Cortex of kidney (tissue), 1 donor: ENCODE measurements around the gene TVP23A.

ENCODE experiments used
- DNase-seq: peaks from one replicate; lab custom pipeline; 2025; lab: John Stamatoyannopoulos, UW

TVP23A gene

GRCh38 chr16:10817963-10818941 is at the start of gene TVP23A:
TSS of gene TVP23A (minus strand) at chr16:10818794. CDS start at chr16:10818493, 301 bp downstream.
- DNase-seq = no peak

GRCh38 chr16:10868104-10868595 is 49.6 kb upstream of the TVP23A start:
- no peak for DNase-seq

DNA sequence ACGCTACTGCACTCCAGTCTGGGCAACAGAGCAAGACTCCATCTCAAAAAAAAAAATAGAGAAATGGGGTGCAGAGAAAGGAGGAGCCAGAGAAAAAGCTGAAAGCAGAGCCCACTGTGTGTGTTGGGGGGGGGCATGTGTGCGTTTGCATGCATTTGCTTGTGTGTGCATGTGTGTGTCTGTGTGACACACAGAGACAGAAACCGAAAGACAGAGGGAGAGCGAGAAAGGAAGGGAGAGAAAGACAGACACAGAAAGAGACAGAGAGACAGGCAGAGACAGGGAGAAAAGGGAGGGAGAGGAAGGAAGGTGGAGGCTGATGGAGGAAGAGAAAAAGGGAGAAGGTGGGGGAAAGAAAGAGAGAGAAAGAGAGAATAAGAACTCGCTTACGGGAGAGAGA is 48.6 kb upstream of the TVP23A start:
- no peak for DNase-seq

GRCh38 chr16:10865991-10866966 is 47.7 kb upstream of the TVP23A start:
- DNase-seq = no peak

DNA sequence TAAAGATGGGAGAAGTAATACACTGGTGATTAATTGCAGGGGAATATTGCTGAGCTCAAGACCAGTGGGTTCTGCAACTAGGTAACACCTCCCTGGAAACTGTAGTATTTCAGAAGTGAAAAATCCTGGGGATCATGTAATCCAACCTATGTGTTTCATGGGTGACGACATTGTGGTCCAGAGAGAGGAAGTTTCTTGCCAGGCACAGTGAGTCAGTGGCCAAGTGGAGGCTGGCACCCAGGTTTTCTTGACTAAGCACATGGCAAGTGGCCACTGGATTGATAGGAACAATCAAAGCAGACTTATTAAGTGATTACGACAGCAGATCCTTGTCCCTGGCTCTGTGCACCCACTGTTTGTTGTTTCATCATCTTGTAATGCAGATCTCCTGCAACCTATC is 43.8 kb upstream of the TVP23A start:
- DNase-seq = no peak

DNA sequence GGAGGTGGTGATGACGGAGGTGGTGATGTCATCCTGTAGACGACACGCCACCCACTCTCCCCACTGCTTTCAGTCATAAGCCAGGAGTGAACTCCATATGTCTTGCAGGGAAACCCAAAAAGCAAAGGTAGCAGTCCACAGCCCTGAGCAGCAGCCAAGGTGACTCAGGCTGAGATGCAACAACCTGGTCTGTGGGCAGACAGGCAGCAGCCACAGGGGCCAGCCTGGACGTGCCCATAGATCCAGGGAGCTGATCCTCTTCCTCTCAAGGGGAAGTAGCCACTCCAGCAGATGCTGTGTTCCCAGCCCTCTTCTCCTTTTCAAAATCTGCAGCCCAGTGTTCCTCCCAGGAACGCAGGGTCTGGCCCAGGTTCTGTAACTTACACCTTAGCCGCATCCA is 41.1 kb upstream of the TVP23A start:
- no peak for DNase-seq

- no peak for DNase-seq
Measured at GRCh38 chr16:10859020-10859419, 40.4 kb upstream of the TVP23A start.

DNA sequence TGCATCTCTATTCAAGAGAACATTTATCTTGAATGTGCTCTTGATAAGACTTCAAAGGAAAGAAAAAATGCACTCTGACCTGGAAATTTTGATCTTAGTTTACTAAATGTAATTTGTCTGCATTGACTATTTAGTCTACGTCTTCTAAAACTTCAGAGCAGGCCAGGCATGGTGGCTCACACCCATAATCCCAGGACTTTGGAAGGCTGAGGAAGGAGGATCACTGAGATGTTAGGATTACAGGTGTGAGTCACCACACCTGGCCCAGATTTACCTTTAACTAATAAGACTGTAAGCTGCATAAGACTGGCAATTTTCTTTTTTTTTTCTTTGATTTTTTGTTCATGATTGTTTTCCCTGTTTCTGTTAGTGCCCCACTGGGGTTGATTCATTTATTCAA is 39.6 kb upstream of the TVP23A start:
- DNase-seq = no peak

GRCh38 chr16:10856042-10856441 is 37.4 kb upstream of the TVP23A start:
- no peak for DNase-seq

DNA sequence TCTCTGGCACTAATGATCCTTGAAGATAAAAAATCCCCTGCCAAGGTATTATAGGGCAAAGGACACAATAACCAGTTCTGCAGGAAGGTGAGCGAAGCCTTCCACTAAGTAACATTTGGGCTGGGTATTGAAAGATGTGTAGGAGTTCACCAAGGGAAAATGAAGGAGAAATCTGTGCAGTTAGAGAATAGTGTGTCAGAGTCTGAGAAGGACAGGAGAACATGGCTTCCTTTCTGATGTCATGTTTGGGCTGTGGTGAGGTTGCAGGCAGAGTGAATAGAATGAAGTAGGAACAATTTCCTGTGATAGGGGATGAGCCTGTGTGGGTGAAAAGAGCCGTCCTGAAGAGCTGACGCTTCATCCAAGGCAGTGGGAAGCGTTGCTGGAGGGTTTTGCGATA is 34.4 kb upstream of the TVP23A start:
- DNase-seq = no peak

- DNase-seq = no peak
Measured at GRCh38 chr16:10852286-10852685, 33.7 kb upstream of the TVP23A start.

- no peak for DNase-seq
Measured at GRCh38 chr16:10851512-10851911, 32.9 kb upstream of the TVP23A start.

- DNase-seq = no peak
Measured at GRCh38 chr16:10850478-10850850, 31.9 kb upstream of the TVP23A start.

GRCh38 chr16:10849736-10850477 is 31.3 kb upstream of the TVP23A start:
- no peak for DNase-seq

DNA sequence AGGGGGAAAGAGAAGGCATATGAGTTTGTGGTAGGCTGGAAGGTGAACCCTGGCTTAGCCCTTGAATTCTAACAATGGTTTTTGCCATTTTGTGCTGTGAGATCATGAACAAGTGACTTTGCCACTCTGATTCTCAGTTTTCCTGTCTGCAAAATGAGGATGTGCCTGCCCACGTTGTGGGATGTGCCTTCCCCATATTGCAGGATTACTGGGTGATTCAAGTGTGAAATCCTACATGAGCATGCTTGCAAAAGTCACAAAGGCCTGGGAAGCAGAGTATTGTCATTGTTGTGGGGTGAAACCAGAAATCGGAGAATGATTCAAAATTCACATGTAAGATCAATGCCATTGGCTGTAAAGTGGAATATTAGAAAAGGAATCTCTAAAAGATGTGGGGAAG is 28.6 kb upstream of the TVP23A start:
- DNase-seq = no peak

DNA sequence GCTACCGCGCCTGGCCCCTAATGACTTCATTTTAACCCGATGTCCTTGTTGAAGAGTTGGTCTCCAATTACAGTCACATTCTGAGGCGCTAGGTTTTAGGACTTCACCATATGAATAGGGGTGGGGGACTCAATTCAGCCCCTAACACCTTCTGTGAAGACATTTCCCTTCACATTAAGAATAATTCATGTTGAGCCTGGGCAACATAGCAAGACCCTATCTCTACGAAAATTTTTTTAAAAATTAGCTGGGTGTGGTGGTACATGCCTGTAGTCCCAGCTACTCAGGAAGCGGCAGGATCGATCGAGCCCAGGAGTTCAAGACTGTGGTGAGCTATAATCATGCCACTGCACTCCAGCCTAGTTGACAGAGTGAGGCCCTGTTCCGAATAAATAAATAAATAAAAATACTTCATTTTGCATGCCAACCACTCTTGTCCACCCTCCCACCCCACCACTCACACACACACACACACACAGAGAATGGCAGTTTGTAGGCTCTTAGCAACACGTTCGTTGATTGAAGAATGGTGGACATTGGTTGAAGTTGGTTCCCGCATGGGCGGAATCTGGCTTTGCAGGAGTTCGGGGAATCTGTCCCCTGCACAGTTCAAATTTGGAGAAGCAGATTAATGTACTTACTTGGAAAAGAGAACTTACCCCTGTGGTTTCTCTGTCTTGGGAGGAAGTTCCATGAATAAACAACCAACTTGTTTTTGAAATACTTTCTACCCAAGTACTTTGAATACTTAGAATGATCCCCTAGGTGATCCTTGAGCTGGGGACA is 27.8 kb upstream of the TVP23A start:
- no peak for DNase-seq

DNA sequence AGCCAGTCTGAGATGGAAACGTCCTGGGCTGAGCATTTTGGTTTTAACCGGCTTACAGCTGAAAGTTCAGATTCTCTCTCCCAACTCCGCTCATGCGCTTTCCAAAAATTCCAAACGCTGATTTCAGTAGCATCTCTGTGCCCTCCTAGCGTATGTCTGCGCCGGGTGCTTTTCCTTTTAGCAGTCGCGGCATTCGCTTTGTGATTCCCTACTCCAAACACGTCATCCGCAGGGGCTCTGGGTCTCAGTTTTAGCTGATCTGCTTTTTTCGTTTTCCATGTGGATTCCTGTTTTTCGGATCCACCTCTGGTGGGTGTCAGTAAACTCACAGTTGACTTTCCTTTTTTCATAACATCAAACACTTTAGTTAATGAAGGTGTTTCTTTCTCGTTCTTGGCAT is 22.1 kb upstream of the TVP23A start:
- DNase-seq = no peak

DNA sequence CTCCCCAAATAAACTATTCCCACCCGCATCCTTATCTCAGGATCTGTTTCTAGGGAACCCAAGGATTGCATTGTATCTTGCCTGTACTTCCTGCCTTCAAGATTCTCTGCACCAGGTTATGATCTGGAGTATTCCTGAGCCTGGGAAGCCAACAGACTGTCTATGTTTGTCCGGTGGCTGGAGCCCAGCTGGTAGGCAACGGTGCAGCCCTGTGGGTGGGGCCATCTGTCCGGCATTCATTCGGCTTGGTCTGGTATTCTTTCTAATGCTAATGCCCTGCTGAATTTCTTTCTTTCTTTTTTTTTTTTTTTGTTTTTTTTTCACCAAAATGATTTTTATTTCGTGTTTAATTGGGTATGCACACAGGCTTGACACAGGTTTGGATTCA is 20.7 kb upstream of the TVP23A start:
- no peak for DNase-seq

DNA sequence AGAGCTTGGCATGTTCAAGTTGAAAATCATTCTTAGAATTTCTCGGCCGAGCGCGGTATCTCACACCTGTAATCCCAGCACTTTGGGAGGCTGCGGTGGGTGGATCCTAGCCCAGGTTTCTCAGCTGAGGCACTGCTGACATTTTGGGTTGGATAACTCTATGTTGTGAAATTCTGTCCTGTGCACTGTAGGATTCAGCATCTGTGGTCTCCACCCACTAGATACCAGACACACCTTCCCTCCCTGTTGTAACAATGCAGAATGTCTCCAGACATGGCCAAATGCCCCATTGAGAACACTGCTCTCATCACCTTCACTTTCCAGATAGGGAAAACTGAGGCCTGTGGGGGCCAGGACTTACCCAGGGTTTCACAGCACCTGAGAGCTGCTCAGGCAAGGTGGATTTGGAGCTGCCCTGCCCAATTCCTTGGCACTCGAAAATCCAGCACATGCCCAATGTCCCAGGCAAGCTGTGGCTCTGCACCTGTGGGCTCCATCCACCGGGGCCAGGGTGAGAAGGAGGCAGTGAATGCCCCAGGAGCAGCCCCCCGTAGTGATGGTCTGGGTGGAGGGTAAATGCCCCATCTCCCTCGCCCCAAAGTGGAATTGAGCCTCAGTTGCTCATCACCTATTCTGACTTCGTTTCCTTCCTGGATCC is 20.2 kb upstream of the TVP23A start:
- no peak for DNase-seq

- no peak for DNase-seq
Measured at GRCh38 chr16:10836174-10836853, 17.7 kb upstream of the TVP23A start.
